HepG2 (cell line): Measurements from ENCODE around the gene SLC12A3.

Experiments used
- CTCF ChIP-seq: sonication (generic); formaldehyde crosslinking; IDR thresholded peaks from 2 replicates; pipeline ENCODE4 v1.5.0; 2020; ENCODE audit warnings: mild to moderate bottlenecking, missing genetic modification reagents, moderate library complexity
- DPF2 ChIP-seq: sonication (generic); formaldehyde crosslinking; IDR thresholded peaks from 2 replicates; pipeline ENCODE4 v1.4.0; 2020; ENCODE audit warnings: mild to moderate bottlenecking, low read depth, missing genetic modification reagents, borderline replicate concordance
- GABPB1 ChIP-seq: IDR thresholded peaks from 2 replicates; pipeline ENCODE4 v1.6.1; 2016; ENCODE audit warnings: mild to moderate bottlenecking, missing genetic modification reagents, moderate library complexity, missing compliant biosample characterization
- HIVEP1 ChIP-seq: sonication (generic); formaldehyde crosslinking; IDR thresholded peaks from 2 replicates; pipeline ENCODE4 v1.4.0; 2020; ENCODE audit warnings: mild to moderate bottlenecking, missing genetic modification reagents
- KLF16 ChIP-seq, 2 experiments: sonication (generic) in 1 of 2; formaldehyde crosslinking in 1 of 2; IDR thresholded peaks; 2 replicates each; pipeline versions ENCODE4 v1.6.1 to v1.8.0; 2016 to 2023; ENCODE audit warnings: missing genetic modification reagents in 2 of 2, missing compliant biosample characterization in 1 of 2
- MIXL1 ChIP-seq: IDR thresholded peaks from 2 replicates; pipeline ENCODE4 v1.6.1; 2016
- PBX2 ChIP-seq: IDR thresholded peaks from 2 replicates; pipeline ENCODE4 v1.6.1; 2016; ENCODE audit warnings: control low read depth
- RORA ChIP-seq: sonication (generic); formaldehyde crosslinking; IDR thresholded peaks from 2 replicates; pipeline ENCODE4 v1.5.0; 2020; ENCODE audit warnings: mild to moderate bottlenecking, missing genetic modification reagents, moderate library complexity
- SMC3 ChIP-seq: IDR thresholded peaks from 2 replicates; pipeline ENCODE4 v1.6.1; 2011; ENCODE audit warnings: low read length, improper control_type of control experiment
- TBL1XR1 ChIP-seq: fragments of 150-350 bp; IDR thresholded peaks from 2 replicates; pipeline ENCODE4 v1.6.1; 2014; ENCODE audit warnings: borderline replicate concordance, low read length; ENCODE audit not compliant: partially characterized antibody
- ZNF24 ChIP-seq: fragments of 450-650 bp; IDR thresholded peaks from 2 replicates; pipeline ENCODE4 v1.6.1; 2017; ENCODE audit warnings: antibody characterized with exemption, mild to moderate bottlenecking
- ZNF33A ChIP-seq: sonication (generic); formaldehyde crosslinking; IDR thresholded peaks from 2 replicates; pipeline ENCODE4 v1.5.1; 2020; ENCODE audit warnings: missing genetic modification reagents, mild to moderate bottlenecking, moderate library complexity, borderline replicate concordance
- TF ChIP-seq, protein P1 (sequence below): fragments of 450-650 bp; IDR thresholded peaks from 2 replicates; pipeline ENCODE4 v1.6.1; 2017
- TF ChIP-seq, protein P2 (sequence below): sonication (generic); formaldehyde crosslinking; IDR thresholded peaks from 2 replicates; pipeline ENCODE4 v1.5.1; 2020; ENCODE audit warnings: missing genetic modification reagents, mild to moderate bottlenecking, borderline replicate concordance

- no peak for TF ChIP-seq GABPB1 (CRISPR knock-in tag)
- no peak for TF ChIP-seq ZNF24
- TF ChIP-seq, protein P1, sequence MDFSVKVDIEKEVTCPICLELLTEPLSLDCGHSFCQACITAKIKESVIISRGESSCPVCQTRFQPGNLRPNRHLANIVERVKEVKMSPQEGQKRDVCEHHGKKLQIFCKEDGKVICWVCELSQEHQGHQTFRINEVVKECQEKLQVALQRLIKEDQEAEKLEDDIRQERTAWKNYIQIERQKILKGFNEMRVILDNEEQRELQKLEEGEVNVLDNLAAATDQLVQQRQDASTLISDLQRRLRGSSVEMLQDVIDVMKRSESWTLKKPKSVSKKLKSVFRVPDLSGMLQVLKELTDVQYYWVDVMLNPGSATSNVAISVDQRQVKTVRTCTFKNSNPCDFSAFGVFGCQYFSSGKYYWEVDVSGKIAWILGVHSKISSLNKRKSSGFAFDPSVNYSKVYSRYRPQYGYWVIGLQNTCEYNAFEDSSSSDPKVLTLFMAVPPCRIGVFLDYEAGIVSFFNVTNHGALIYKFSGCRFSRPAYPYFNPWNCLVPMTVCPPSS = no peak
- no peak for TF ChIP-seq RORA (CRISPR knock-in tag)
- TF ChIP-seq DPF2 (CRISPR knock-in tag) = no peak
- no peak for TF ChIP-seq PBX2 (CRISPR knock-in tag)
- TF ChIP-seq ZNF33A (CRISPR knock-in tag) = no peak
- peak; percentile 94 for TF ChIP-seq CTCF (CRISPR knock-in tag)
- no peak for TF ChIP-seq HIVEP1 (CRISPR knock-in tag)
- TF ChIP-seq KLF16 (CRISPR knock-in tag; IDR thresholded peaks at IDR 0.05) = no peak
- peak; percentile 87 for TF ChIP-seq SMC3
- 0 out of 2 replicates have a peak, but pooled peaks have one; percentile 22 for TF ChIP-seq MIXL1 (CRISPR knock-in tag)
- no peak for TF ChIP-seq TBL1XR1
- TF ChIP-seq, protein P2, sequence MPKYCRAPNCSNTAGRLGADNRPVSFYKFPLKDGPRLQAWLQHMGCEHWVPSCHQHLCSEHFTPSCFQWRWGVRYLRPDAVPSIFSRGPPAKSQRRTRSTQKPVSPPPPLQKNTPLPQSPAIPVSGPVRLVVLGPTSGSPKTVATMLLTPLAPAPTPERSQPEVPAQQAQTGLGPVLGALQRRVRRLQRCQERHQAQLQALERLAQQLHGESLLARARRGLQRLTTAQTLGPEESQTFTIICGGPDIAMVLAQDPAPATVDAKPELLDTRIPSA (CRISPR knock-in tag) = no peak
These were observed 4.7 kb downstream of the SLC12A3 start for GRCh38 chr16:56869513-56870275.
